RPMI8226 (cell line): ENCODE results near the gene TPR.
A peak's percentile ranks its signal among the peaks of the same experiment; 100 is the strongest.
"Not testable (repeated sequence)": the region's sequence is repeated elsewhere in the genome, so short reads cannot be mapped to it uniquely, and the experiment has no call there.

Experiments used
- DNase-seq: peaks from one replicate; pipeline ENCODE4 v3.0.0-alpha.2; 2015

Gene TPR

GRCh38 chr1:186375152-186375928 lies at the start of gene TPR, which contains the start of gene ODR4:
TPR (minus strand) TSS chr1:186375253; CDS start chr1:186375028, 225 bp downstream.
ODR4 (plus strand) TSS chr1:186375838; CDS start chr1:186379786, 3,948 bp downstream.
- peak; percentile 99 for DNase-seq

GRCh38 chr1:186424539-186424938 lies 49.5 kb upstream of the TPR start:
- no peak for DNase-seq

GRCh38 chr1:186421446-186421845 lies 46.4 kb upstream of the TPR start:
- no peak for DNase-seq

GRCh38 chr1:186420923-186421322 lies 45.9 kb upstream of the TPR start:
- peak; percentile 11 for DNase-seq

GRCh38 chr1:186420311-186420710 lies 45.3 kb upstream of the TPR start:
- DNase-seq, result no peak

- DNase-seq, result no peak
Observed at GRCh38 chr1:186418503-186418902, 43.5 kb upstream of the TPR start.

- DNase-seq, result no peak
Observed at GRCh38 chr1:186413319-186413718, 38.3 kb upstream of the TPR start.

- DNase-seq, result no peak
Observed at GRCh38 chr1:186409091-186409490, 34.0 kb upstream of the TPR start.

- peak; percentile 41 for DNase-seq
Observed at GRCh38 chr1:186404454-186405051, 29.5 kb upstream of the TPR start.

GRCh38 chr1:186403632-186404031 lies 28.6 kb upstream of the TPR start:
- DNase-seq, result no peak

- DNase-seq, result not testable (repeated sequence)
Observed at GRCh38 chr1:186401446-186401845, 26.4 kb upstream of the TPR start.

- not testable (repeated sequence) for DNase-seq
Observed at GRCh38 chr1:186392711-186393110, 17.7 kb upstream of the TPR start.

GRCh38 chr1:186391841-186392240 lies 16.8 kb upstream of the TPR start:
- no peak for DNase-seq

GRCh38 chr1:186390925-186391324 lies 15.9 kb upstream of the TPR start:
- DNase-seq, result no peak

- no peak for DNase-seq
Observed at GRCh38 chr1:186386725-186387383, 11.8 kb upstream of the TPR start.

- DNase-seq, result no peak
Observed at GRCh38 chr1:186375929-186376319, 871 bp upstream of the TPR start.

- peak; percentile 87 for DNase-seq
Observed at GRCh38 chr1:186374303-186375151, 526 bp downstream of the TPR start.

GRCh38 chr1:186347837-186348691 lies 27.0 kb downstream of the TPR start:
- DNase-seq, result not testable (repeated sequence)

- DNase-seq, result no peak
Observed at GRCh38 chr1:186340772-186341171, 34.3 kb downstream of the TPR start.

GRCh38 chr1:186337554-186337953 lies 37.5 kb downstream of the TPR start:
- DNase-seq, result no peak

GRCh38 chr1:186330758-186331157 lies 44.3 kb downstream of the TPR start:
- peak; percentile 9 for DNase-seq

- no peak for DNase-seq
Observed at GRCh38 chr1:186327331-186327730, 47.7 kb downstream of the TPR start.
